C4-2B (cell line): ENCODE data around the gene EXOC6.

Experiments
- CTCF ChIP-seq: fragments of 450-650 bp; conservative IDR thresholded peaks from 2 replicates; pipeline ENCODE4 v1.5.1; 2017; ENCODE audit warnings: mild to moderate bottlenecking
- ZFX ChIP-seq: fragments of 450-650 bp; IDR thresholded peaks from 2 replicates; pipeline ENCODE4 v1.6.1; 2017

DNA sequence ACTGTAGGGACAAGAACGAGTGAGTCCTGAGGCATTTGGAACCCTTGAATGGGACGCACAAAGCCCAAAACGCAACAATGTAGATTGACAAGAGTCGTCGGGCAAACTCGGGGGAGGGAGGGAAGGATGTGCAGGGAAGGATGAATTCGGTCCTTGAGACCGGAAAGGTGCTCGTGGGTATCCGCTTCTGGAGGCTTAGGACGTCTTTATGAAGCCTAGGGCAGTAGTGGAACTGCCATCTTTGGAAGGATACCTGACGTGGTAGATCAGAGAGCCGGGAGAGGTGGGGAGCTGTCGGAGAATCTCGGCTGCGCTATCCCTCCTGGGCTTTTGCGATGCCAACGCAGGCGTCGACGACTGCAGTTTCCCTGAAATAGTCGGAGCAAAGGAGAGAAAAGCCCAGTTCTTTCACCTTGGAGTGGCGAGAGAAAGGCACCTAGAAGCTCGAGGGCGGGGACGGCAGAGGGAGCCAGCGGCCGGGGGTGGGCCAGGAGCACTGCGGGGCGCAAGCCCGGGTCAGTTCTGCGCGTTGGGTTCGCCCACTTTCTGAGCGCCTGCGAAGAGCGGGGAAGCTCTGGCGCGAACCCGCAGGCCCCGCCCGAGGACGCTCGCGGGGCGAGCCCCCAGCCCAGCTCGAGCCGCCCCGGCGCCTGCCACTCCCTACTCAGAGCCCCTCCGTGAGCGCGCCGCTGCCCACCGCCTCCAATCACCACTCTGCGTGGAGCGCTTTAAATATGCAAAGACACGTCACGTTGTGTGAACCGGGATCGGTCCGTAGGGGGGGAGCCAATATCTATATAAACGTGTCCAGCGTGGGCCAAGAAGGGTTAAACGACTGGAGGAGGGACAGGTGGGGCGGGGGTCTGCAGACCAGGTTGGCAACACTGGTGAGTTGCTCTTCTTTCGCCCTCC, 211.9 kb downstream of the EXOC6 start, which contains the start of gene CYP26C1:
- no peak for TF ChIP-seq CTCF
- no peak for TF ChIP-seq ZFX
